ENCODE data around the gene ARMH3.

GRCh38 chr10:101935431-101935830, 120.5 kb downstream of the ARMH3 start:
- TF ChIP-seq CTCF (IDR thresholded peaks at IDR 0.05) (no peak), POLR2A (IDR thresholded peaks at IDR 0.05) (no peak)

Measured in testis (tissue), 2 donors.